Measurements from ENCODE around the gene PDE6B.

- TF ChIP-seq CTCF (IDR thresholded peaks at IDR 0.05): no peak
- TF ChIP-seq POLR2A (IDR thresholded peaks at IDR 0.05): no peak
Observed at GRCh38 chr4:666822-667544, 41.6 kb downstream of the PDE6B start.

Measured in ovary (tissue), 3 donors.